ENCODE data around the gene EYS. TPM values are rescaled to one million over a fixed set of nuclear protein-coding genes. Genes with fewer than 3 reads are reported as not detected.

EYS gene
- total RNA-seq, 1 donor from 2014 or later: not detected

DNA sequence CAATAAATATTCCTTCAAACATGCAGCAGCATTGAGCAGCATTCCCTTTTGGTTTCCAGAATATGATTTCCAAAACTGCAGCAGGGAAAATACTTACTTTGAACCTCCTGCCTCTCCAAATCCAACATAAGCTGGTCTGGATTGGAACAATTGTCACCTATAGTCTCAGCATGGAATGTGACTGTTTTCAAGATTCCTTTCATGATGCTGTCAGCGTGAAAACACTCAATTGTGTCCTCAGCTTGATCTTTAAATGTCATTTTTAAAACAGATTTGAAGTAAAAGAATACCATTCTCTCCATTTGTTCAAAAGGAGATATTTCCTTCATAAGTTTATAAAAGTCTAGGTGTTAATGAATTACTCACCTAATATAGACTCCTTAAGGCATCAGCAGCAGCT is 993.9 kb downstream of the EYS start:
- ATAC-seq: no peak

DNA sequence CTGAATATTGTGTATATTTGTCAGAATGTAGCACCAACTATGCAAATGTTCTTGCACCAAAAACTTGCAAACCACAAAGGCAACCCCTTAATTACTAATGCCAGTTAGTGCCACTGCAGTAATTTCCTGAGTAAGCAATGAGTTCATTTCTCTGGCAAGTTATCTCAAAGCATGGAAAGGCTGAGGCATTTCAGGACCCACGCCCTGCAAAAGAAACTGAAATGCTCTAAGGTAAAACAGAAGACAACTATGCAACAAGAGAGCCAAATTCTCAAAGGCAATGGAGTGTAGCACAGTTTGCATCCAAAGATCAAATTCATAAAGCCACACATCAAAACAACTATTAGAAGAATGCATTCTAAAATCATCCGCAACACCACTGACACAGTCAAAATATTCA is 994.4 kb downstream of the EYS start:
- ATAC-seq: no peak

DNA sequence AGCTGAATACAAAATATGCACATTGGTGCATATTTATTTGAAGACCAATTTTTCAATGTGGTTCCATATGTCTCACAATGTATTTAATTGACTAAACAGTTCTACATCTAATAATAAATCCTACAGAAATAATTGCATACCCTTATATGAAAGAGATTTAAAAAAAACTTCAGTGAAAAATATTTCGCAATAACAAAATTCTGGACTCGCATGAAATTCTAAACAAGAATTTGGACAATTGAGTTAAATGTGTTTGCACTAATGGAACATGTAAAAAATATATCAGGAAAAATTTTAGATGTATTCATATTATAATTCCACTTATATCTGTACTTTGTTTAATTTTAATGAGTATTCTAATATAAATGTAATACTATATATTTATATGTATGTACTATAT is 1003.1 kb downstream of the EYS start:
- no peak for ATAC-seq

DNA sequence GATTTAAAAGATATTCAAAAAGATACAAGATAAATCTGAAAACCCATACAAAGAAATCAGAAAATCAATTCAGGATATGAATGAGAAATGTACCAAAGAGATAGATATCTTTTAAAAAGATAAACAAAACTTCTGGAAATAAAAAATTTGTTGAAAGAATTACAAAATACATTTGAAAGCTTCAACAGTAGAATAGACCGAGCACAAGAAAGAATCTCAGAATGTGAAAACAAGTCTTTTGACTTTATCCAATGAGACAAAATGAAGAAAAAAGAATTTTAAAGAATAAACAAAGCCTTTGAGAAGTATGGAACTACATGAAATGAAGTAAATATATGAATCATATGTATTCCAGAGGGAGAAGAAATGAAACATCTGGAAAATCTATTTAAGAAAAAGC is 1011.0 kb downstream of the EYS start:
- ATAC-seq: no peak

DNA sequence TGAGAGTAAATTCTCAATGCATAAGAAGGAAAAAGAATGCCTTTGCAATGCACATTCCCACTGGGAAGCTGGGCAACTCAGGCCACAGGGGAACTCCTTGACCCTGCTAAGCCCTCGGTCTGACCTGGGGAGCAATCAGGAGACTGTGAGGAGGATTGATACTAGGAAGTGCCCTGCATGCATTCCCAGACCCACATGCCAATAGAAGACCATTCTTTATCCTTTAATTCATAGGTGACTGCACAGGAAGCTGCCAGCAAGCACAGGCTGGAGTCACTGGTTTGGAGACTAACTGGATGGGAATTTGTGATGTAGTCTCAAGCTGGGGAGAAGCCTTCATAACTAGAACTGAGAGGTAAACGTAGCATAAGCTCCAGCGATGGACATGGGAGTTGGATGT is 1012.7 kb downstream of the EYS start:
- ATAC-seq: no peak

DNA sequence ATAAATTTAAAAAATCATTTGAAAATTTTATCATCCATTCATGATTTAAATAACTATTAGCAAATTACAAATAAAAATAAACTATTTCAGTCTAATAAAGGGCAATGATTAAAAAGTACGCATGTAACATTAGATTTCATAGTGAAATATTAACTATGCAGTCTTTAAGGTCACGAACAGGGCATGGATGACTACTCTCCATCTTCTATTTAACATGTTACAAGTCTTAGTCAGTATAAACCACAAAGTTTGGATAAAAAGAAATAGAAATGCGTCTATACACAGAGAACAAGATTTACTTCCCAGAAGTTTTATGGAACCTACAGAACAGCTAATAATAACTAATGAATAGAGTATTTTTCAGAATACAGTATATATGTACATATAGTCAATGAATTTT is 1016.0 kb downstream of the EYS start:
- ATAC-seq: no peak

DNA sequence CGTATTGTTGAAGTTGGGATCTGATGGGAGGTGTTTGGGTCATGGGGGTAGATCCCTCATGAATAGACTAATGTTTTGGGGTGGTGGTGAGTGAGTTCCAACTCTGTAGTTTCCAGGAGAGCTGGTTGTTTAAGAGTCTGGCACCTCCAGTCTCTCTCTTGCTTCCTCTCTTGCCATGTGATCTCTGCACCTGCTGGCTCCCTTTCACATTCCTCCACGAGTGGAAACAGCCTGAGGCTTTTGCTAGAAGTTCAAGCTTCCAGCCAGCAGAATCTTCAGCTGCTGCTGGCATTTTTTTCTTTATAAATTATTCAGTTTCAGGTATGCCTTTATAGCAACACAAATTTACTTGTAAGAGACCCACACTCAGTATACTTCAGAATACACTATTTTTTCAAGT is 1021.6 kb downstream of the EYS start:
- no peak for ATAC-seq

DNA sequence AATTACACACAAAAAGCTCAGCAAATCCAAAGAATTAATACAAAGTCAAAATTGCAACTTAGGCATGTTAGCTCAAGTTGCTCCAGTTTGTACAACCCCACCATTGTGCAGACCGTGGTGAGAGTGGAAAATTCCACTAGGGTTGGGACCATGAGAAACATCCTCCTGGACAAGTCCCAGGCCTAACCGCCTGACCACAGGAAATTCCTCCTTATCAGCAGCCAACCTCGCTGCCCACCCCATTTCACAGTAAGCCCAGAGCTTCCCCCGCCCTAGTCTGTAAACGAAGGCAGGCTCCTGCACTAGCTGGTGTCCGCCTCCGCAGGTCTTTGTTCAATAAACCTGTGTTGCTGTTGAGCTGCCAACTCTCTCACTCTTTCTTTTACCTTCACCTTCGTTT is 1023.3 kb downstream of the EYS start:
- ATAC-seq: no peak

DNA sequence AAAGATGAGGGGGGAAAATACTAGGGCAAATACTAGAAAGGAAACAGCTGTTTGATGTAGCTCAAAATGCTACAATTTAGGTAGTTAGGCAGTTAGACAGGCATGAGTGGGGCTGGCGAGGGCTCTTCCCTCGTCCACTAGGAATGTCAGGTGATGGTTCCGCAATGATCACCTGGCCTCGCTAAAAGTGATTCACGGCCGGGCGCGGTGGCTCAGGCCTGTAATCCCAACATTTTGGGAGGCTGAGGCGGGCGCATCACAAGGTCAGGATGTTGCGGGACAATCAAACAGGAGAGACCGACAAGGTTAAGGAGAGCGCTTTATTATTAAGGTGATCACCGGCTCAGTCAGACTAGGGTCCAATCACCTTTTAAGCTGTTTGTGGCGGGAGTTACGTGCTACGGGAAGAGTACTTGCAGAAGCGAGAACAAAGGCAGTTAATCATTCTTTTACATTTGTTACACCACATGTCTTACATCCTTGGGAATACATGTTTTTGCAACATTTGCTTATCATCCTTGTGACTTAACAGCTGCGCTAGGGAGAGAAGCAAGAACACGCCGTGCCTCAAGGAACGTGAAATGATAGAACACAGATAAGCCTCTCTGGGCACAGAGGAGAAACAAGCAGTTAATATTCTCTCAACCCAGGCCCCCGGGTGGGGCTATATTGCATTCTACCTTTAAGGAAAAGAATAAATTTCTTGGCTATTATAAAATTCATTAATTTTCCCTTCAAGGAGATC is 1025.4 kb downstream of the EYS start:
- no peak for ATAC-seq

DNA sequence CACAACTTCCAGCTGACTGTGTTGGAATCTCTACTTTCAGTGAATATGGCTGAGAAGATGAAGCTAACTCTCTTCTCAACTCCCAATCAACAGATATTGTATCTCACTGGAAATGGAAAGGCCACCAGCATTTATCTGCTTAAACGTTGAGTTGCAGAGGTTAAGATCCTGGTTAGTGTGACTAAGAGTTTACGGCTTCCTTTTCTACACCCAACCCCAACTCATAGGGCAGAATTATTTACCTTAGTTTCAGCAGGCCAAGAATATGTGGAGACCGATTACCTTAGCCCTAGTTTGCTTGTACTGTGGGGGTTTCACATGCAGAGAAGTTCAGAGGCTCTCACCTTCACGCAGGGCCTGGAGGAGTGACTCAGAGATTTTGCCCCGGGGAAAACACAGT is 1026.6 kb downstream of the EYS start:
- ATAC-seq: no peak

DNA sequence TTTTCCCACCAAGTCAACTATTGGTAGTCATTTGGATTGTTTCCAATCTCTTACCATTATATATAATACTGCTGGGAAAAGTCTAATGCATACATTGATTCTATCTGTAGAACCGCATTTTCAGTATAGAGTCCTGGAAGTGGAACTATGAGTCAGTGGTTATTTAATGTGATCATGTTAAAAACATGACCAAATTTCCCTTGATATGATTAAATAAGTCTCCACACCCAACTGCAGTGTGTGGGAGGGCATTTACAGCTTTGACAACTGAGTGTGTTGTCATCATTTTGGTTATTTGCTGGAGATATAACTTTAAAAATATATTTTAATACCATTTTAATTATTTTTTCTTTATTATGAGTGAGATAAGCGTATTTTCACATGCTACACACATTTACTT is 1027.6 kb downstream of the EYS start:
- no peak for ATAC-seq

DNA sequence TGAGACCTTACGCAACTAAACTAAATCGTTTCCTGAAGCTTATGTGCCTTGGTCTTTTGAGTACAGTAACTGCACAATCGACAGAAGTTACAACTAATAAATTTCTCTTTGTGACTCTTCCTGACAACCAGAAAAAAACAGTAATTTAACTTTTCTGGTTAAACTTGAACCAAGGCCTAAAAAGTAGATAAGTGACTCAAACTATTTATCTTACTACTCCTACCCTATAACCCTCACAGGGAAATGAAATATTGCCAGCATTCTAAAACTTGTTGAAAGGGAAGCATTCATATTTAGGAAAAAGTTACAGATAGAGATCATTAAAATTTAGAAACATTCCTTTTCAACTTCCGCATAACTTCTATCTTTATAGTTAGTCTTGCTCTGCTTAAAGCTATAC is 1034.4 kb downstream of the EYS start:
- ATAC-seq: no peak

DNA sequence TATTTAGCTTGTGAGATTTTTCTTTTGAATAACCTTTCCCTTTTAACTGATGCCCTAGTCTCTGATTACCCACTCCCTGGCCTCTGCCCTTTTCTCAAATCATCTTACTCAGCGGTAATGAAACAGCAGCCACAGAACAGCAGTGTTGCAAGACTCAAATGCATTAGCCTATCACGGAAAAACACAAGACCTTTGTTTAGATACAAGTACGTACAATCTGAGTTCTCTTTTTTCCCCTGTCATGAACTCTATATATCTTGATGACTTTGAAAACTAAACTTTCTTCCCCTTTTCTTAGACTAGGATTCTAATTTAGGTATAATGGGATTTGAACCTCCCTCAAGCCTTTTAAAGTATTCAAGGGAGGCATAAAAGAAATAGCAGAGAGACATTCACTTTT is 1034.9 kb downstream of the EYS start:
- no peak for ATAC-seq

DNA sequence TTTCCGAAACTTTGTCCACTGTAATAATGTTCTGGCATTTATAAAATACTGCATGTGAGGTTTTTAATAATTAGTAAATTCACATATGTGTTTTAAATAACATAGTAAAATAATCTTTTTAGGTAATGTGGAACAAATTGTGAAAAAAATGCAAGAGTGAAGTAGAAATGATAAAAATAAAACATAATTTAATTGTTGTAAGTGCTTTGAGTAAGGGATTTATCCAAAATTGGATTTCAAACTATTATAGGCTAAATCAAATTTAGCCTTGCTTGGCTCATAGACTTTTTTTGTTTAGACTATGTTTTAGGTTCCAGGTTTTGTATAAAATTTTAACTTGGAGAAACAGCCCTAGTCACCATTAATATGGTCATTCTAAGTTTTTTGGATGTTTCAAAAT is 1041.9 kb downstream of the EYS start:
- ATAC-seq: no peak

DNA sequence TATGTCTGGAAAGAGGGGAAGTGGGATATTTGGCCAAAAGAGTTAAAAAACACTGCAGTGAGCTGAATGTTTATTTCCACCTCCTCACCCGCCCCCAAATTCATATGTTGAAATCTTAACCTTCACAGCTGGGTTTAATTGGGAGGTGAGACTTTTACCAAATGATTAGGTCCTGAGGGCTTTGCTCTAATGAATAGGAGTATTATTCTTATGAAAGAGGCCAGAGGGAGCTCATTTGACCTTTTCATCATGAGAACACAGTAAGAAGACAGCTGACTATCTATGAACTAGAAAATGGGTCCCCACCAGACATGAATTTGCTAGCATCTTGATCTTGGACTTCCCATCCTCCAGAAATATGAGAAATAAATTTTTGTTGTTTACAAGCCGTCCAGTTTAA is 1042.5 kb downstream of the EYS start:
- no peak for ATAC-seq

DNA sequence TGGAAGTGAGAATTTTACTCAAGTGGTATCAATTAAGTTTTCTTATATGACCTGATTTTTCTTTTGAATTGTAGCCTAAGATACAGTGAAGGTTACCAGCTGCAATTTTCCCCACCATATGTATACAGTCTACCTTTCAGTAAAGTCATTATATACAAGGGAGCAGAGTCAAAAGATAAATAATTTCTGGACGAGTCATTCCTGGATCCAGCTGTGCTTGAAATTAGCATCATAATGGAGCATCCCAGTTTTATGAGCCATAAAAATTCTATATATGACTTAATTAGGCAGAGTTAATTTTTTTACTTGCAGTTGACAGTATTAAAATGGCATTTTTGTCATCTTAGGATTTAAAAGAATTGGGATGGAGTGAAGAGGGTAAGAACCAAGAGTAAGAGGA is 1063.0 kb downstream of the EYS start:
- no peak for ATAC-seq

DNA sequence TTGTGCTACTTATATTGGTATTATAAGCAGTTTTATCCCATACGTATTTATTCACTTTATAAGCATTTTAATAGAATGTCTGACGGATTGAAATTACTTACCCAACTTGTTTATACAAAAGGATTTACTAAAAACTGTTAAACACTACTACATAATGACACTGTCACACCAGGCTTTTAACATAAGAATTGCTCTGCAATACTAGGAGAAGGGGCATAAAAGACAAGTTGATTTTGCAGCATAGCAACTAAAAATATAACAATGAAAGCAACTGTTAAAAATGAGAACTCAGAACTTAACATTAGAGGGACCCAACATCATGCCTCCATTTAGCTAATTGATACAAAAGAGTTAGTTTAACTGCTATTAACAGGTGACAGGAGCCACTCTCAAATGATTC is 1076.1 kb downstream of the EYS start:
- no peak for ATAC-seq

DNA sequence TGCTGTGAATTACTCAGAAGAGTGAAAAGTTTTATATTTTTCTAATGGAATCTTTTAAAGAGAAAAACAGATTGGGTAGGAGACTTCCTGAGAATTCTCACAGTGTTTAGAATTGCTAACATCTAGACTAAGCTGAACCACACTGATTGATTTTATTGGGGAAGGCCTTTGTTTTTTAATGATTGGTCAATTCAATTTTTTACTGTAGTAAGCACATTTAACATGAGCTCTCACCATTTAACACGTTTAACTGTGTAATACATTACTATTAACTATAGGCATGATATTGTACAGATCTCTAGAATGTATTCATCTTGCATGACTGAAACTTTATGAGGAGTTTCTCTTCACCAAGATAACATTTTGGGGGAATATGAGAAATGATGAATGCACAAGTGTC is 1084.1 kb downstream of the EYS start:
- no peak for ATAC-seq

DNA sequence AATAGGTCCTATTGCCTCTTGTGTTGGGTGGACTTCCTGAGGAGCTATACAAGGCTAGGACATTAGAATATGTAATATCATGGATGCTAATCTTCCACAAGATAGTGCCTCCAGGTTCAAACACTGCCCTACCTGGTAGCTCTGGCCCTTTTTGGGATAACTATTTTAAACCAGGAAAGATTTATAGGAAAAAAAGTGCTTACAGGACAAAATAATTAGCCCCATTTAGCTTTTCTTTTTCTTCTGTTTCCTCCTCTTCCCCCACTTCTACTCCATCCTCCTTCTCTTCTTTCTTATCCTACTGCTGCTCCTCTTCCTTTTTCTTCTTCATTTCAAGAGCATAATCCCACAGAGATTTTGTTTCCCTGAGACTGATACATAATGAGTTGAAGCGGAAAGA is 1104.0 kb downstream of the EYS start:
- ATAC-seq: no peak

DNA sequence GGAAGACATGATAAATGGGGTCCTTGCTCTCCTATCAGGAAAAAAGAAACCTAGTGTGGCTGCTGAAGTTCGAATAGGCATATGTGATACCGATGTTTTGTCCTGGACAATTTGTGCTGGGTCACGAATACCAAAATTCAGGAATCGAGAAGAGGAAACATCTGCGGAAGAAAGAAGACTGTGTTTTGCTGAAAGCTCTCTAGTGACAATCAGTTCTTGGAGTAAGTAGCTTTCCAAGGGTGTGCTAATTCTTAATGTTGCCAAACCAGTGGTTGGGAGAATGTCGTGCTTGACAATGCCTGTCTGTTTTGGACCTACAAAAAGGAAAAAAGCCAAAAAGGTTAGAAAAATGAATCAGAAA is 1115.4 kb downstream of the EYS start:
- no peak for ATAC-seq

DNA sequence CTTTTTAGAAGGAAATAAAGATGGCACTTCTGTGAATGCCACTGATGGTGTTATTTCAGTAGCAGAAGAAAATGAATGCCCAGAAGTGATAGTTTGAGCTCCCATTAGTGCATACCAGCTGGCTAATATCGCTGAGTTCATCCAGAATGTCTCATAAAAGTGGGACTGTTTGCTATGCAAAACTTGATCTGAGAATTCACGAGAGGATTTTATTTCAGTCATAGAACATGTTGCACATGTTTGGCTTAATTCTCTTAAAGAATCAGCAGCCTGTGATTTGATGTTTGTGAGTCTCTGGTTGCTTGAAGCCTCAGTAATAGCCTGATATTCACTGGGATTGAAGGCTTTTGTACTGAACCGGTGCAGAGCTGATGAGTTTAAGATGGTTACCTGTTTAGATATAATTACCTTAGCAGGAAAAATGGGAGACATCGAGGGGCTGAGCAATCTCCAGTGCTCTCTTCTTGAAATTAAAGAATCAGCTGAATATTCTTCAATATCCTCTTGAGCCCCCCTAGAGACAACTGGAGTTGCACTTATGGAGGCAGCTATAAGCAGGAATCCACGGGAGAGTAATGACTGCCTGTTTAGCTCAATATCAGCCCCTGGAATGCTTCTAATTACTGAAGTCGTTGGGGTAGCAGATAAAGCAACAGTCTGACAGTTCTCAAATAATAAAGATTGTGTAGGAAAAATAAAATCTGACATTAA is 1115.9 kb downstream of the EYS start:
- ATAC-seq: no peak

DNA sequence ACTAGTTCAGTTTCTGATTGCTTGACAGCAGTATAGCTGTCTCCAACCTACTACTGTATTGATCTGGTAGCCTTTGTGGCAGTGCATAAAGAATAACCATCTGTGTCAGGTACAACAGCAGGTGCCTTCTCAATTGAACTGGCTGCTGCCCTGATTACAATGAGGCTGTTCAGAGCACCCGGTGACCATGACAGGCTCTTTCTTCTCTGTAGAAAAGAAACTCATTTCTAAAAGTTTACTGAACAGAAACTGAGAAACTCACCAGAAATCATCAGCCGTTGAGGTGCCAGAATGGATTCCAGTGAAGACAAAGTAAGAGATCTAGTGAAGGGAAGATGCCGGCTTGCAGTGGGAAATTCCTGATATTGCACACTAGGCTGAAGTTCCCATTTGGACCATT is 1117.1 kb downstream of the EYS start:
- ATAC-seq: no peak

DNA sequence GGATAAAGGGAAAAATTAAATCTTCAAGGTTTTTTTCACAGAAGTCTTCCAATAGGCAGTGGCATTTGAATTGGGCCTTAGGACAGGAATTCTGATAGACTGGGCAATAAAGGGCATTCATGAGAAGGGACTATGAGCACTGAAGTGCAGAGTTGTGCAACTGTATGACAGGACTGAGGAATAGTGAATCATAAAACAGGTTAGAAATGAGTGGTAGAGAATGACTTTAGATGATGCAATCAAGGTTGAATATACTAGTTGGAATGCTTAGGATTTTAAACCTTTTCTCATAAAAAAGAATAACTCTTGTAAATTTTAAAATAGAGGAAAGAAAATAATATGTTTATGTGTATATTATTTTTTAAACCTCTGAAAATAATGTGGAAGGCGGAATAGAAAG is 1126.7 kb downstream of the EYS start:
- no peak for ATAC-seq

DNA sequence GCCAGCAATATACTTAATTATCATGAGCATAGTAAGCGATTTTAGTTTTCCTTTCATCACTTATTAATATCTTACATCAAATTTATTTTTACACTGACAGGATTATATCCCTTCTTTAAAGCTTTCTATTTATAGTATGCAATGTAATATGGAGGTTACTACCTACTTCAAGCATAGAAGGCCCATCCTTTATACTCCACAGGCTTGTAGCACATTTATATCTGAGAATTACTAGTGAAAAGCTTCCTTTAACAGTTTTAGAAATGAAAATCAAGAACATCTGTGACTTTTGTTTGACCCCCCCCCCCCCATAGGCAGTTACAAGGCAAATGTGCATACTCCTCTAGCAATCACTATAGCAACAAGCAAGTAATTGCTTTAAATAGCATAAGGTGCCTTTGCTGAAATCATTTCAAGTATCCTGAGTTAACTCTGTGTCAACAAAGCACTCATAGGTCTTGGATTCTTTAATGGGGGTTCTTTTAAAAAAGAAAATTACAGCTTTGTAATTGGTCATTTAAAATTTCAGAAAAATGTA is 1153.7 kb downstream of the EYS start:
- no peak for ATAC-seq

All from esophagus mucosa (tissue), 1 donor.